NCI-H510A (cell line): ENCODE results near the gene EPB41L3.
"Not testable (repeated sequence)": the region's sequence is repeated elsewhere in the genome, so short reads cannot be mapped to it uniquely, and the experiment has no call there.

Experiments
- DNase-seq: peaks from one replicate; lab custom pipeline; 2025; lab: John Stamatoyannopoulos, UW

Gene EPB41L3

GRCh38 chr18:5496305-5496704 is 47.5 kb downstream of the EPB41L3 start:
- no peak for DNase-seq

GRCh38 chr18:5490753-5491480 is 52.9 kb downstream of the EPB41L3 start:
- DNase-seq = no peak

GRCh38 chr18:5488844-5489243 is 55.0 kb downstream of the EPB41L3 start:
- no peak for DNase-seq

GRCh38 chr18:5488044-5488443 is 55.8 kb downstream of the EPB41L3 start:
- DNase-seq = not testable (repeated sequence)

GRCh38 chr18:5484526-5484925 is 59.3 kb downstream of the EPB41L3 start:
- no peak for DNase-seq

GRCh38 chr18:5481621-5482020 is 62.2 kb downstream of the EPB41L3 start:
- no peak for DNase-seq

GRCh38 chr18:5478261-5478660 is 65.5 kb downstream of the EPB41L3 start:
- no peak for DNase-seq

- no peak for DNase-seq
These were observed 66.6 kb downstream of the EPB41L3 start for GRCh38 chr18:5476961-5477800.

GRCh38 chr18:5475267-5475666 is 68.5 kb downstream of the EPB41L3 start:
- no peak for DNase-seq

- DNase-seq = no peak
These were observed 74.5 kb downstream of the EPB41L3 start for GRCh38 chr18:5469340-5469739.

- no peak for DNase-seq
These were observed 75.4 kb downstream of the EPB41L3 start for GRCh38 chr18:5468394-5468793.

GRCh38 chr18:5467671-5468070 is 76.1 kb downstream of the EPB41L3 start:
- no peak for DNase-seq

GRCh38 chr18:5466256-5466655 is 77.5 kb downstream of the EPB41L3 start:
- no peak for DNase-seq

GRCh38 chr18:5464251-5464650 is 79.5 kb downstream of the EPB41L3 start:
- DNase-seq = no peak

GRCh38 chr18:5463831-5464230 is 80.0 kb downstream of the EPB41L3 start:
- no peak for DNase-seq

GRCh38 chr18:5463390-5463789 is 80.4 kb downstream of the EPB41L3 start:
- no peak for DNase-seq

- no peak for DNase-seq
These were observed 81.6 kb downstream of the EPB41L3 start for GRCh38 chr18:5462227-5462626.

GRCh38 chr18:5461041-5461440 is 82.8 kb downstream of the EPB41L3 start:
- no peak for DNase-seq

GRCh38 chr18:5457462-5457957 is 86.3 kb downstream of the EPB41L3 start:
- no peak for DNase-seq

GRCh38 chr18:5456577-5457461 is 87.0 kb downstream of the EPB41L3 start:
- no peak for DNase-seq

- DNase-seq = no peak
These were observed 88.1 kb downstream of the EPB41L3 start for GRCh38 chr18:5455674-5456073.

- DNase-seq = no peak
These were observed 90.8 kb downstream of the EPB41L3 start for GRCh38 chr18:5452943-5453443.
